Mesothelial cell of epicardium (in vitro differentiated cells): ENCODE measurements around the gene UST. TPM values are rescaled to one million over a fixed set of nuclear protein-coding genes. Genes with fewer than 3 reads are reported as not detected.

Experiments
- DNase-seq, 2 experiments: peaks; one replicate each; pipeline ENCODE4 v3.0.0; 2021; ENCODE audit warnings: low spot score in 2 of 2; ENCODE audit not compliant: unreplicated experiment in 2 of 2
- H3K27ac Mint-ChIP-seq: 2 replicates; pipeline ENCODE4 v1.8.0; 2021; ENCODE audit warnings: mixed read lengths
- H3K27me3 Mint-ChIP-seq: 2 replicates; pipeline ENCODE4 v1.8.0; 2021; ENCODE audit warnings: low read depth, mixed read lengths
- H3K36me3 Mint-ChIP-seq: 2 replicates; pipeline ENCODE4 v1.8.0; 2021; ENCODE audit warnings: mixed read lengths
- H3K4me1 Mint-ChIP-seq: 2 replicates; pipeline ENCODE4 v1.8.0; 2021; ENCODE audit warnings: mixed read lengths
- H3K4me3 Mint-ChIP-seq: 2 replicates; pipeline ENCODE4 v1.8.0; 2021; ENCODE audit warnings: mild to moderate bottlenecking, moderate library complexity, mixed read lengths
- H3K9me3 Mint-ChIP-seq: 2 replicates; pipeline ENCODE4 v1.8.0; 2021; ENCODE audit warnings: mixed read lengths
- CTCF ChIP-seq: fragments of 200-600 bp; sonication (generic); IDR thresholded peaks from one replicate; pipeline ENCODE4 v1.5.0; 2021; ENCODE audit warnings: antibody characterized with exemption; ENCODE audit not compliant: unreplicated experiment
- total RNA-seq: library from RNA; stranded (reverse); gene quantifications from 3 replicates; pipeline ENCODE4 v1.2.1, GENCODE V29; 2021

UST gene
- total RNA-seq, 1 donor from 2014 or later = 6.6 TPM

DNA sequence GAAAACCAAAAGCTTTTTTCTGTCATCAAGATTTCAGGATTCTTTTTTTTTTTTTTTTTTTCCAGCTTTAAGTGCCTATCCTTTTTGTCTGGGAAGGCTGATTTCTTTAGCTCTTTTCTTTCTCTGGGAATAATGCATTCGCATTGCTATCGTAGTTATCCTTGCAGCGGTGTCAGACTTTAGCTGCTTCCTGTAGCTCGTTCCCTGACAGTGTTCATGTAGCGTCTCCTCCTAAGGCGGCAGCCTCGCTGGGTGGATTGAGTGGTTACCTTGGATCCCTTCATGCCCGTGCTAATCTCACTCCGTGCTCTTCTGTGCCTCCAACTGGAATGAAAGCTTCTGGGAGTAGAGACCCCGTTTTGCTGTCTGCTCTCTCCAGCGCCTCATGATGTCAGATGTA lies 43.1 kb downstream of the UST start:
- Mint-ChIP-seq H3K4me1 (no peaks in the 10 kb centered on the region), H3K4me3 (no peak overlapping the region), H3K9me3 (peaks cover 22% of the 10 kb centered on the region), H3K27ac (no peak overlapping the region), H3K36me3 (no peaks in the 10 kb centered on the region), H3K27me3 (no peaks in the 10 kb centered on the region)
- TF ChIP-seq CTCF = no peak
- DNase-seq = no peak

DNA sequence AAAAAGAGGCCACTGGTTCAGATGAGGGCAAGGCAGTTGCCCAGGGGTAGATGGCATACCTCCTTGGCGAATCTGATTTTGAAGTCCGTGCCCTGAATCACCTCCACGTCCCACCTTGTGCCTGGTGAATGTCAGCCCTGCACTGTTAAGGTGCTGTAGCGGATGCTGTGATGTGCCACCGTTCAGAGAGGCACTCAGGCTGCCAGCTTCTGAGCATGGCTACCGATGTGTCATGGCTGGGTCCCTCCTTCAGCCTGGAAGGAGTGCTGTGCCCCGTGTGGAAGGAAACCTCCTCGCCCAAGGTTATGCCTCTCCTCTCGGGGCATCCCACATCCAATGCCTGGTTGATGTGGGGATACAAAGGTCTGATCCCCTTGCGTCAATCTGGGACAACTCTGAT lies 43.6 kb downstream of the UST start:
- no peak for TF ChIP-seq CTCF
- DNase-seq = no peak
- Mint-ChIP-seq H3K36me3 (no peaks in the 10 kb centered on the region), H3K27me3 (no peaks in the 10 kb centered on the region), H3K4me3 (no peak overlapping the region), H3K9me3 (peaks cover 22% of the 10 kb centered on the region), H3K4me1 (no peaks in the 10 kb centered on the region), H3K27ac (no peak overlapping the region)

GRCh38 chr6:148790817-148791216 lies 44.0 kb downstream of the UST start:
- Mint-ChIP-seq H3K9me3 (peaks cover 22% of the 10 kb centered on the region), H3K27ac (no peak overlapping the region), H3K27me3 (no peaks in the 10 kb centered on the region), H3K4me1 (no peaks in the 10 kb centered on the region), H3K36me3 (no peaks in the 10 kb centered on the region), H3K4me3 (no peak overlapping the region)
- no peak for DNase-seq
- no peak for TF ChIP-seq CTCF

GRCh38 chr6:148791372-148791771 lies 44.5 kb downstream of the UST start:
- TF ChIP-seq CTCF = no peak
- Mint-ChIP-seq H3K27me3 (no peaks in the 10 kb centered on the region), H3K27ac (no peak overlapping the region), H3K9me3 (peaks cover 20% of the 10 kb centered on the region), H3K4me3 (no peak overlapping the region), H3K4me1 (no peaks in the 10 kb centered on the region), H3K36me3 (no peaks in the 10 kb centered on the region)
- DNase-seq = no peak

DNA sequence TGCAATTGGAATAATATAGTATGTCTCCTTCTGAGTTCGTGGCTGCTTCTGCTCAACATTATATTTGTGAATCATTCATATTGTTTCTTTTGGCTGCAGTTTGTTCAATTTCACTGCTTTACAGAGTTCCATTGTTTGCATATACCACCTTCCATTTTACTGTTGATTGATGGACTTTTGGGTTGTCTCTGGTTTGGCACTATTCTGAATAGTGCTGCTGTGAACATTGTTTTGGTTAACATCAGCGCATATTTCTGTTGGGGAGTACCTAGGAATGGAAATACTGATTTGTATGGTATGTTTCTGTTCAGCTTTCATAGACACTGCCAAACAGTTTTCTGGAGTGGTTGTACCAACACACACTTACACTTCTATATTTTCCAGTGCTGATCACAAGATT lies 46.9 kb downstream of the UST start:
- Mint-ChIP-seq H3K27me3 (no peaks in the 10 kb centered on the region), H3K4me1 (no peaks in the 10 kb centered on the region)

More for the DNA sequence above, 46.9 kb downstream of the UST start:
- Mint-ChIP-seq H3K27ac (no peak overlapping the region), H3K9me3 (peaks cover 5% of the 10 kb centered on the region), H3K36me3 (no peaks in the 10 kb centered on the region), H3K4me3 (no peak overlapping the region)
- TF ChIP-seq CTCF = no peak
- DNase-seq = no peak
